ENCODE results near the gene PIP5K1A. TPM values are rescaled to one million over a fixed set of nuclear protein-coding genes. Genes with fewer than 3 reads are reported as not detected.

PIP5K1A gene
- total and polyA plus RNA-seq, 9 of the 15 experiments (the other 6 are each of a cell fraction or from before 2014, with no cell fraction given) = 1.9 to 42.4 (median 18.8) TPM

DNA sequence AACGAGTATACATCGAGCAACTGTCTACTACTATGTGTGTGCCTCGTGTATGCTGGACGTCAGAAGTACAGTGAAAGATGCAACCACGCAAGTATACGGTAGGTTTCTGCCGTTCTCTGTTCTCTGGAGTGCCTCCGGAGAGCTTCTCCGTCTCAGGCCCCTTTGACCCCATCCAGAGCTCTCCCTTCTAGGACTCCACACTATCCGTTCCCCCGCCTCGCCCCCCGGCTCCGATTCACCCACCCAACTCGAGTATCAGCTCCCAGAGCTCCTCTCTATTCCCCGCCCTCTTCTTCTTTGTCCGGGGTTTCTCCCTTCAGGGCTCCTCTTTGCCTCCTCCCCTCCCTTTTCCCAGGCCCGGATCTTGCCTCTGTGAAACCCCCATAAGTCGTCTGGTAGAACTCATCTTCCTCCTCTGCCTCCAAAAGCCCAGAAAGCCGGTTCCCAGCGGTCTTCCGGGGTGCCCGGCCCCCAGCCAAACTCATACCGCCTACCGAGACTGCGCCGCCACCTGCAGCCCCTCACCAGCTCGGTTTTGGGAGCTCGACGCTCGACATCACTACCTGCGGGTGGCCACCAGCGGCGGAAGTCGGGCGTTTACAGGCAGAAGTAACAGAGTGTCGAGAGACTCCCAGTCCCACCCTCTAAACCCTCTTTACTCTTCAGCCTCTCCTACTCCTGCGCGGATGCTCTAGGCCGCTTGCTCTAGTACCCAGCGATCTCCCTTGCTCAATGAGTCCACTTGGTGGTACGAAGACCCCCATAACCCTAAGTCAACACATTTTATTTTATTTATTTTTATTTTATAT, 8.5 kb upstream of the PIP5K1A start, which contains the start of gene VPS72 (continued):
- TF ChIP-seq, protein P1, sequence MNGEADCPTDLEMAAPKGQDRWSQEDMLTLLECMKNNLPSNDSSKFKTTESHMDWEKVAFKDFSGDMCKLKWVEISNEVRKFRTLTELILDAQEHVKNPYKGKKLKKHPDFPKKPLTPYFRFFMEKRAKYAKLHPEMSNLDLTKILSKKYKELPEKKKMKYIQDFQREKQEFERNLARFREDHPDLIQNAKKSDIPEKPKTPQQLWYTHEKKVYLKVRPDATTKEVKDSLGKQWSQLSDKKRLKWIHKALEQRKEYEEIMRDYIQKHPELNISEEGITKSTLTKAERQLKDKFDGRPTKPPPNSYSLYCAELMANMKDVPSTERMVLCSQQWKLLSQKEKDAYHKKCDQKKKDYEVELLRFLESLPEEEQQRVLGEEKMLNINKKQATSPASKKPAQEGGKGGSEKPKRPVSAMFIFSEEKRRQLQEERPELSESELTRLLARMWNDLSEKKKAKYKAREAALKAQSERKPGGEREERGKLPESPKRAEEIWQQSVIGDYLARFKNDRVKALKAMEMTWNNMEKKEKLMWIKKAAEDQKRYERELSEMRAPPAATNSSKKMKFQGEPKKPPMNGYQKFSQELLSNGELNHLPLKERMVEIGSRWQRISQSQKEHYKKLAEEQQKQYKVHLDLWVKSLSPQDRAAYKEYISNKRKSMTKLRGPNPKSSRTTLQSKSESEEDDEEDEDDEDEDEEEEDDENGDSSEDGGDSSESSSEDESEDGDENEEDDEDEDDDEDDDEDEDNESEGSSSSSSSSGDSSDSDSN (IDR thresholded peaks at IDR 0.05; ENCODE audit: borderline replicate concordance in 1 of 2, low read depth in 2 of 2, low read length in 2 of 2) = peak; percentile 54 to 73; a peak in 2 of 4 replicates
- TF ChIP-seq TCF7L2 (IDR thresholded peaks at IDR 0.05; ENCODE audit: low read depth, low read length) (0 out of 2 replicates have a peak, but pooled peaks have one; percentile 33), PCBP2 (IDR thresholded peaks at IDR 0.05; ENCODE audit: low read depth, low read length, poor library complexity, severe bottlenecking) (no peak), MXI1 (IDR thresholded peaks at IDR 0.05; ENCODE audit: low read depth, low read length) (peak; percentile 45; the same call in 1 of the 2 replicates), CREM (IDR thresholded peaks at IDR 0.05; ENCODE audit: low read depth) (peak; percentile 70), RAD51 (IDR thresholded peaks at IDR 0.05; ENCODE audit: borderline replicate concordance, low read depth) (0 out of 2 replicates have a peak, but pooled peaks have one; percentile 36), ZKSCAN1 (IDR thresholded peaks at IDR 0.05; ENCODE audit: low read depth, low read length) (no peak), BMI1 (IDR thresholded peaks at IDR 0.05; ENCODE audit: low read length) (no peak), CCAR2 (IDR thresholded peaks at IDR 0.05; ENCODE audit: low read depth, low read length) (no peak), GTF2E2 (tag; IDR thresholded peaks at IDR 0.05) (no peak; the same call in none of the 2 replicates), KDM1A (IDR thresholded peaks at IDR 0.05) (no peak), CBX1 (IDR thresholded peaks at IDR 0.05; ENCODE audit: low read depth) (no peak), SAFB2 (IDR thresholded peaks at IDR 0.05; ENCODE audit: borderline replicate concordance, low read depth, low read length, severe bottlenecking) (no peak)
- TF ChIP-seq, protein P2, sequence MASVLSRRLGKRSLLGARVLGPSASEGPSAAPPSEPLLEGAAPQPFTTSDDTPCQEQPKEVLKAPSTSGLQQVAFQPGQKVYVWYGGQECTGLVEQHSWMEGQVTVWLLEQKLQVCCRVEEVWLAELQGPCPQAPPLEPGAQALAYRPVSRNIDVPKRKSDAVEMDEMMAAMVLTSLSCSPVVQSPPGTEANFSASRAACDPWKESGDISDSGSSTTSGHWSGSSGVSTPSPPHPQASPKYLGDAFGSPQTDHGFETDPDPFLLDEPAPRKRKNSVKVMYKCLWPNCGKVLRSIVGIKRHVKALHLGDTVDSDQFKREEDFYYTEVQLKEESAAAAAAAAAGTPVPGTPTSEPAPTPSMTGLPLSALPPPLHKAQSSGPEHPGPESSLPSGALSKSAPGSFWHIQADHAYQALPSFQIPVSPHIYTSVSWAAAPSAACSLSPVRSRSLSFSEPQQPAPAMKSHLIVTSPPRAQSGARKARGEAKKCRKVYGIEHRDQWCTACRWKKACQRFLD (CRISPR knock-in tag; IDR thresholded peaks at IDR 0.05) = peak; percentile 69
- TF ChIP-seq, protein P3, sequence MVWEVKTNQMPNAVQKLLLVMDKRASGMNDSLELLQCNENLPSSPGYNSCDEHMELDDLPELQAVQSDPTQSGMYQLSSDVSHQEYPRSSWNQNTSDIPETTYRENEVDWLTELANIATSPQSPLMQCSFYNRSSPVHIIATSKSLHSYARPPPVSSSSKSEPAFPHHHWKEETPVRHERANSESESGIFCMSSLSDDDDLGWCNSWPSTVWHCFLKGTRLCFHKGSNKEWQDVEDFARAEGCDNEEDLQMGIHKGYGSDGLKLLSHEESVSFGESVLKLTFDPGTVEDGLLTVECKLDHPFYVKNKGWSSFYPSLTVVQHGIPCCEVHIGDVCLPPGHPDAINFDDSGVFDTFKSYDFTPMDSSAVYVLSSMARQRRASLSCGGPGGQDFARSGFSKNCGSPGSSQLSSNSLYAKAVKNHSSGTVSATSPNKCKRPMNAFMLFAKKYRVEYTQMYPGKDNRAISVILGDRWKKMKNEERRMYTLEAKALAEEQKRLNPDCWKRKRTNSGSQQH (CRISPR knock-in tag; IDR thresholded peaks at IDR 0.05) = no peak
- TF ChIP-seq, protein P4, sequence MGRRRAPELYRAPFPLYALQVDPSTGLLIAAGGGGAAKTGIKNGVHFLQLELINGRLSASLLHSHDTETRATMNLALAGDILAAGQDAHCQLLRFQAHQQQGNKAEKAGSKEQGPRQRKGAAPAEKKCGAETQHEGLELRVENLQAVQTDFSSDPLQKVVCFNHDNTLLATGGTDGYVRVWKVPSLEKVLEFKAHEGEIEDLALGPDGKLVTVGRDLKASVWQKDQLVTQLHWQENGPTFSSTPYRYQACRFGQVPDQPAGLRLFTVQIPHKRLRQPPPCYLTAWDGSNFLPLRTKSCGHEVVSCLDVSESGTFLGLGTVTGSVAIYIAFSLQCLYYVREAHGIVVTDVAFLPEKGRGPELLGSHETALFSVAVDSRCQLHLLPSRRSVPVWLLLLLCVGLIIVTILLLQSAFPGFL (CRISPR knock-in tag; IDR thresholded peaks at IDR 0.05) = no peak
- TF ChIP-seq, protein P5, sequence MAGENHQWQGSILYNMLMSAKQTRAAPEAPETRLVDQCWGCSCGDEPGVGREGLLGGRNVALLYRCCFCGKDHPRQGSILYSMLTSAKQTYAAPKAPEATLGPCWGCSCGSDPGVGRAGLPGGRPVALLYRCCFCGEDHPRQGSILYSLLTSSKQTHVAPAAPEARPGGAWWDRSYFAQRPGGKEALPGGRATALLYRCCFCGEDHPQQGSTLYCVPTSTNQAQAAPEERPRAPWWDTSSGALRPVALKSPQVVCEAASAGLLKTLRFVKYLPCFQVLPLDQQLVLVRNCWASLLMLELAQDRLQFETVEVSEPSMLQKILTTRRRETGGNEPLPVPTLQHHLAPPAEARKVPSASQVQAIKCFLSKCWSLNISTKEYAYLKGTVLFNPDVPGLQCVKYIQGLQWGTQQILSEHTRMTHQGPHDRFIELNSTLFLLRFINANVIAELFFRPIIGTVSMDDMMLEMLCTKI (IDR thresholded peaks at IDR 0.05; ENCODE audit: partially characterized antibody) = no peak

Measured in K562 (cell line).